Measurements from ENCODE around the gene DUSP8. TPM values are rescaled to one million over a fixed set of nuclear protein-coding genes. Genes with fewer than 3 reads are reported as not detected.

The DUSP8 gene
- total RNA-seq, 4 donors from 2014 or later = 1.9 to 4.8 (median 3.0) TPM

DNA sequence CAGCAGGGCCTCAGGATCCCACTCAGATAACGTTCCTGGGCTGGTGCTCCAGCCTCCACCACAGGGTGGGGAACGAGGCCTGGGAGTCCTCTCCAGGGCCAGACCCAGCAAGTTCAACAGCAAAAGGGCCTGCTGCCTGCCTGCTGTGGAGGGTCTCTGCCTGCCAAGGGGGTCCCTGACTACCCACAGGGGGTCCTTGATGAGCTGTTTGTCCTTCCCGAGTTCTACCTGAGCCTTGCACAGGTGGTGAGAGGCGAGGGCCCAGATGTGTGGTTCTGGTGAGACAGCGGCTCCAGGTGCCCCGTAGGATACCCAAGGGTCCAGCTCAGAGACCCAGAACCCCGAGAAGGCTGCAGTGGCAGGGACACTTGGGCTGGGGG is 4.4 kb downstream of the DUSP8 start:
- Histone ChIP-seq H3K27me3 (peaks cover 7% of the 10 kb centered on the region), H3K4me1 (peaks cover 25% of the 10 kb centered on the region), H3K9me3 (no peaks in the 10 kb centered on the region), H3K27ac (no peak overlapping the region), H3K36me3 (peaks cover 3% of the 10 kb centered on the region), H3K4me3 (no peak overlapping the region)
- TF ChIP-seq POLR2AphosphoS5 (IDR thresholded peaks at IDR 0.05) (no peak), CTCF (IDR thresholded peaks at IDR 0.05) (no peak)
- DNase-seq (ENCODE audit: low spot score in 2 of 2) = peak in 1 of 2 donors; percentile 62
- 67% methylated on average over 4 of the region's 7 CpGs for WGBS

GRCh38 chr11:1567052-1567720 is 4.9 kb downstream of the DUSP8 start:
- no peaks in the 10 kb centered on the region for H3K9me3 ChIP-seq
- no peak overlapping the region for H3K27ac ChIP-seq
- H3K27me3 ChIP-seq = peaks cover 5% of the 10 kb centered on the region
- 52% methylated on average over 4 of the region's 13 CpGs for WGBS
- H3K36me3 ChIP-seq = peaks cover 3% of the 10 kb centered on the region
- no peak overlapping the region for H3K4me3 ChIP-seq
- peaks cover 20% of the 10 kb centered on the region for H3K4me1 ChIP-seq
- DNase-seq (ENCODE audit: low spot score in 2 of 2) = peak in 1 of 2 donors; percentile 65
- TF ChIP-seq POLR2AphosphoS5 (IDR thresholded peaks at IDR 0.05) (no peak), EP300 (IDR thresholded peaks at IDR 0.05) (no peak), CTCF (IDR thresholded peaks at IDR 0.05) (no peak), POLR2A (IDR thresholded peaks at IDR 0.05) (no peak)

DNA sequence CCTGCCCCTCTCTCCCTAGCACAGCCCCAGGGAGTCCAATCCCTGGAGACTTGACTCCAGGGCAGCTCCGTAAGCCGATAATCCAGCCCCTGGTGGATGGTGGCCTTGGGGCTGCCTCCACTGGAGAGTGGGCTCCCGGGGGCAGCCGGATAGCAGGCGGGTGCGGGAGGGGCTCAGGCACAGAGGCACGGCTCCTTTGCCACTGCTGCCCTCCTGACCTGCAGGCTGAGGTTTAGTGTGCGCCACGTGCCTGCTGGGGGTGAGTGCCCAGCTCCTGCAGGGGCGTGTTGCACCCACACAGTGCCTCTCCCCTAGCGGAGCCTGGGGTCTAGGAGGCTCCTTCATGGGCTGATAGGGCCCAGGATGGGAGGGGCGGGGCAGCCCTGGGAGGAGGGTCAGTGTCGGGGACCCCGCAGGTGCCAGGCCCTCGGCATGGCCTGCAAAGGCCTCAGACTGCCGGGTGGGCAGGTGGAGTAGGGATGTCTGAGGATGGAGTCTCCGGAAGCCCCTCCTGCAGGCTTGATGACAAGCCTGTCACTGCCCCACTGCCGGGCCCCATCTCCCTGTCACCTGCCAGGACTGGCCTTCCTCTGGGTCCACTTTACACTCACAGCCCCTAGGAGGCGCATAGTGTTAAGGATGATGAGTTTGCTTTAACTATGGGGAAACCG is 5.6 kb downstream of the DUSP8 start:
- Histone ChIP-seq H3K4me3 (no peak overlapping the region), H3K4me1 (peaks cover 23% of the 10 kb centered on the region), H3K36me3 (peaks cover 3% of the 10 kb centered on the region), H3K27ac (no peak overlapping the region), H3K27me3 (peaks cover 4% of the 10 kb centered on the region), H3K9me3 (no peaks in the 10 kb centered on the region)
- TF ChIP-seq EP300 (IDR thresholded peaks at IDR 0.05) (no peak), CTCF (IDR thresholded peaks at IDR 0.05) (no peak), POLR2A (IDR thresholded peaks at IDR 0.05) (no peak), POLR2AphosphoS5 (IDR thresholded peaks at IDR 0.05) (no peak)
- DNase-seq (ENCODE audit: low spot score in 2 of 2) = no peak
- 97% methylated on average over 4 of the region's 20 CpGs for WGBS

GRCh38 chr11:1565904-1566247 is 6.2 kb downstream of the DUSP8 start:
- H3K36me3 ChIP-seq = peaks cover 3% of the 10 kb centered on the region
- no peak for TF ChIP-seq CTCF (IDR thresholded peaks at IDR 0.05)
- no peak for TF ChIP-seq POLR2A (IDR thresholded peaks at IDR 0.05)
- no peak for TF ChIP-seq EP300 (IDR thresholded peaks at IDR 0.05)
- TF ChIP-seq POLR2AphosphoS5 (IDR thresholded peaks at IDR 0.05) = no peak
- peaks cover 16% of the 10 kb centered on the region for H3K4me1 ChIP-seq
- no peaks in the 10 kb centered on the region for H3K27me3 ChIP-seq
- no peak overlapping the region for H3K27ac ChIP-seq
- 78% methylated on average over 3 of the region's 5 CpGs for WGBS
- no peaks in the 10 kb centered on the region for H3K9me3 ChIP-seq
- DNase-seq (ENCODE audit: low spot score in 2 of 2) = no peak
- no peak overlapping the region for H3K4me3 ChIP-seq

DNA sequence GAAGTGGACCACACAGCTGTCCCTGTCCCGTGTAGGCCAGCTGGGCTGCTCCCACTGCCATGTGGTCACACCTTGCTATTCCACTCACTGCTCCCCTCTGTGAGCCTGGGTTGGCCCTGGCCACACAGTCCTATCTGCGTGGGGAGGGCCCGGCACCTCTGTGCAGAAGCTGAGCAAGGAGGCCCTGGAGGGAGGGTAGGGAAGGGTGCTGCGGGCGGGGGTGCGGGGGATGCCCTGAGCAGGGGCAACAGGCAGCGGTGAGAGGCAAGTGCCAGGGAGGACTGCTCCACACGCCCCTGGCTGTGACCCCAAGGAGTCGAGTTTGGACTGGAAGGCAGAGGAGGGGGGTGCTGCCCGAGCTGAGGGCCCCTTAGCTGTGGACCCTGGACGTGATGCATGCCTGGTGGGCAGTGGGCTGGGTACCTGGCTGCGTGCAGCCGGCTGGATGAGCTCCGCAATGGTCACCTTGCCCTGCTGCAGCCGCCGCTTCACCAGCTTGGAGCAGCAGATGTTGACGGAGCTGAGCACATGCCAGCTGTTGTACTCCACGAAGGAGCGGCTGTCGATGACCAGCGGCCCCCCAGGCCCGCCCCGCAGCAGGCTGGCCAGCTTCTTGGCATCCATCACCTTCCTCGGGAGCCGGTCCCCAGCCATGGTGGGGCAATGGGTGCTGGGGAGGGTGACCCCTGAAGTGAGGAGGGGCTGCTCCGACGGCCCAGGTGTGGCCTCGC is 6.7 kb downstream of the DUSP8 start:
- WGBS = 80% methylated on average over 7 of the region's 28 CpGs
- no peak overlapping the region for H3K27ac ChIP-seq

More for the DNA sequence above, 6.7 kb downstream of the DUSP8 start:
- Histone ChIP-seq H3K36me3 (peaks cover 3% of the 10 kb centered on the region), H3K4me1 (peaks cover 11% of the 10 kb centered on the region), H3K27me3 (no peaks in the 10 kb centered on the region), H3K9me3 (no peaks in the 10 kb centered on the region), H3K4me3 (no peak overlapping the region)
- TF ChIP-seq EP300 (IDR thresholded peaks at IDR 0.05) = no peak
- no peak for TF ChIP-seq POLR2AphosphoS5 (IDR thresholded peaks at IDR 0.05)
- TF ChIP-seq CTCF (IDR thresholded peaks at IDR 0.05) = no peak
- no peak for TF ChIP-seq POLR2A (IDR thresholded peaks at IDR 0.05)
- peak in 1 of 2 donors; percentile 63 for DNase-seq (ENCODE audit: low spot score in 2 of 2)

All from suprapubic skin (tissue), 4 donors.